RWPE2 (cell line): Measurements from ENCODE around the gene MRPL10.

Experiments
- ATAC-seq: fragments of 200-7000 bp; cut with Tn5 transposase; 3 replicates; pipeline ENCODE4 v1.9.1; 2021; ENCODE audit warnings: low read depth
- DNase-seq: peaks from one replicate; pipeline ENCODE4 v3.0.0-alpha.2; 2020; ENCODE audit warnings: low spot score
- H3K27ac ChIP-seq: fragments of 450-650 bp; 2 replicates; pipeline ENCODE4 v1.5.1; 2017; ENCODE audit warnings: mild to moderate bottlenecking; ENCODE audit not compliant: poor library complexity, severe bottlenecking
- H3K27me3 ChIP-seq: fragments of 250-450 bp; sonication (Bioruptor Pico); 2 replicates; pipeline ENCODE4 v1.5.1; 2021; ENCODE audit warnings: mild to moderate bottlenecking, moderate library complexity; ENCODE audit not compliant: insufficient read depth, poor library complexity, severe bottlenecking
- H3K36me3 ChIP-seq: fragments of 250-450 bp; sonication (Bioruptor Pico); 2 replicates; pipeline ENCODE4 v1.5.1; 2020; ENCODE audit warnings: low read depth, mild to moderate bottlenecking, moderate library complexity
- H3K4me1 ChIP-seq: fragments of 250-450 bp; sonication (Bioruptor Pico); 2 replicates; pipeline ENCODE4 v1.5.1; 2021; ENCODE audit warnings: mild to moderate bottlenecking, moderate library complexity; ENCODE audit not compliant: insufficient read depth, poor library complexity, severe bottlenecking
- H3K4me3 ChIP-seq: fragments of 250-450 bp; sonication (Bioruptor Pico); 2 replicates; pipeline ENCODE4 v1.5.1; 2021; ENCODE audit warnings: mild to moderate bottlenecking, moderate library complexity; ENCODE audit not compliant: severe bottlenecking
- H3K9me3 ChIP-seq: fragments of 250-450 bp; sonication (Bioruptor Pico); 2 replicates; pipeline ENCODE4 v1.5.1; 2021; ENCODE audit warnings: mild to moderate bottlenecking, moderate library complexity; ENCODE audit not compliant: severe bottlenecking
- CTCF ChIP-seq: fragments of 450-650 bp; IDR thresholded peaks from one replicate; pipeline ENCODE4 v1.5.1; 2017; ENCODE audit warnings: mild to moderate bottlenecking, moderate library complexity; ENCODE audit not compliant: poor library complexity, severe bottlenecking

The MRPL10 gene

GRCh38 chr17:47872019-47872650 lies 40.8 kb upstream of the MRPL10 start:
- DNase-seq = no peak
- H3K4me3 ChIP-seq = no peak overlapping the region
- no peak for TF ChIP-seq CTCF
- no peaks in the 10 kb centered on the region for H3K27me3 ChIP-seq
- no peak for ATAC-seq
- H3K36me3 ChIP-seq = no peaks in the 10 kb centered on the region
- H3K9me3 ChIP-seq = no peaks in the 10 kb centered on the region
- H3K4me1 ChIP-seq = peaks cover 6% of the 10 kb centered on the region
- H3K27ac ChIP-seq = no peak overlapping the region

GRCh38 chr17:47871048-47871447 lies 39.7 kb upstream of the MRPL10 start:
- H3K36me3 ChIP-seq = no peaks in the 10 kb centered on the region
- H3K4me3 ChIP-seq = no peak overlapping the region
- peaks cover 6% of the 10 kb centered on the region for H3K4me1 ChIP-seq
- H3K9me3 ChIP-seq = no peaks in the 10 kb centered on the region
- TF ChIP-seq CTCF = no peak
- H3K27ac ChIP-seq = no peak overlapping the region
- no peak for ATAC-seq
- DNase-seq = no peak
- no peaks in the 10 kb centered on the region for H3K27me3 ChIP-seq

GRCh38 chr17:47870056-47870455 lies 38.7 kb upstream of the MRPL10 start:
- H3K36me3 ChIP-seq = no peaks in the 10 kb centered on the region
- ATAC-seq (no peak), DNase-seq (no peak)
- peaks cover 11% of the 10 kb centered on the region for H3K4me1 ChIP-seq
- H3K27ac ChIP-seq = no peak overlapping the region
- no peaks in the 10 kb centered on the region for H3K27me3 ChIP-seq
- H3K4me3 ChIP-seq = no peak overlapping the region
- no peaks in the 10 kb centered on the region for H3K9me3 ChIP-seq
- TF ChIP-seq CTCF = no peak

- no peaks in the 10 kb centered on the region for H3K27me3 ChIP-seq
- peaks cover 20% of the 10 kb centered on the region for H3K4me1 ChIP-seq
- H3K27ac ChIP-seq = no peak overlapping the region
- H3K9me3 ChIP-seq = no peaks in the 10 kb centered on the region
- no peak for TF ChIP-seq CTCF
- no peak overlapping the region for H3K4me3 ChIP-seq
- DNase-seq (no peak), ATAC-seq (no peak)
- H3K36me3 ChIP-seq = no peaks in the 10 kb centered on the region
Measured at GRCh38 chr17:47869114-47869513, 37.8 kb upstream of the MRPL10 start.

GRCh38 chr17:47867813-47868533 lies 36.6 kb upstream of the MRPL10 start:
- Histone ChIP-seq H3K27ac (no peak overlapping the region), H3K36me3 (no peaks in the 10 kb centered on the region), H3K4me3 (no peak overlapping the region), H3K27me3 (no peaks in the 10 kb centered on the region), H3K4me1 (peaks cover 27% of the 10 kb centered on the region), H3K9me3 (no peaks in the 10 kb centered on the region)
- TF ChIP-seq CTCF = no peak
- DNase-seq = no peak
- ATAC-seq = no peak
